Measurements from ENCODE around the gene KRTAP4-7.
"Not testable (repeated sequence)": the region's sequence is repeated elsewhere in the genome, so short reads cannot be mapped to it uniquely, and the experiment has no call there.

KRTAP4-7 gene

DNA sequence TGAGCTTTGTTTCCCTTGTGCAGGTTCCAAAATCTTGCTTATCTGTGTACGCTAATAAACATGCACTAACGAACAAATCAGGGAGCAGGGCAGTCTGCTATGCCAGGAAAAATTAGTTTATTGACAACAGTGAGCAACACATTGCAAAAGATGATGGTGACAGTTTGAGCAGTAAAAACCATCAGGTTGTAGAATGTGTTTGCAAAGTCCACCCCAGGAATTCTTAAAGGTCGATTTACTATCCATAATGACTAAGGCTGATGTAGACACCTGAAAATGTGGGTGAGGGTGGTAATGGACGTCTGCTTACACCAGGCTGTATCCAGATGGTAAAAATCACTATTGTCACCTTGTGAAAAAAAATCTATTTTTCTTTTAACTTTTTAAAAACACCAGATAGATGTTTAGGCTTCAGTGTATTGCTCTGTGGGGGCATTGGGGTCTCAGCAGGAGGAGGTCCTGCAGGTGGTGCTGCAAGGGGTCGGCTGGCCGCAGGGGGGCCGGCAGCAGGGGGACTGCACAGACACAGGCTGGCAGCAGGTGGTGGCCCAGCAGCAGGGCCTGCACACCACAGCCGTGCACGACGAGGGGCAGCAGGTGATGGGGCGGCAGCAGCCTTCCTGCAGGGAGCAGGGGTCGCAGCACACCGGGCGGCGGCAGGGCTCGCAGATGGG, 18.8 kb upstream of the KRTAP4-7 start:
- DNase-seq (ENCODE audit: low spot score): not testable (repeated sequence)

DNA sequence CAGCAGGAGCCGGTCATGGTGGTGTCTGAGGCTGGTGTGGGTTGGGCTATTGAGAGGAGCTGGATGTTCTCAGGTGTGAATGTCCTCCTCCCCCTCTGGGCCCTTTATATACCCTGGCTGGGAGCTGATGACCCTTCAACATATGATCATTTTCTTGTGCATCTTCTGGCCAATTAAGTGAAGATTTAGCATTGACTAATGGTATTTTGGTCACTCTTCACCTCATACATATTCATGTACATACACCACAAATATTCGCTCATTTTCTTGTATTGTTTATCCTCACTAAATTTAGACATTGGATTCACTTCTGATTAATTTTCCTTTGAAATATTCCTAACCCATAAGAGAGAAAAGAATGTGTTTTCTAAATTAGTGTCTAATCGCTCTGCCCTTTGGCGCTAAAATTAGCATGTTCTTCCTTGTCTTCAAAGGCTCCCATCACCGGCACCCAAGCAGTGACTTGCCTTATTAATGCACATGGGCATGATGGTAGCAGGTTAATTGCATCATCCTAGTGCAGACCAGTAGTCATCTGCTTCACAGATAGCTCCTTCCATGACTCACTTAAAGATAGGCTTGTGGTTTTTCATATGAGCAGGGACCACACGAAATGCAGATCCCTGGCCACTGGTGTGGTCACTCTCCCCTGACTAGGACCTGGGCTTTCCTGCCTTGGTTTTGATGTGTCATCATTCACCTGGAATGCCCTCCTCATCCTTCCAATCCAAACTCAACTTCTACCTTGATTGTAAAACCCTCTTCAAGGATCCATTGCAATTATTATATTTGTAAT, 17.9 kb upstream of the KRTAP4-7 start, which contains the start of gene KRTAP2-4:
Gene KRTAP2-4 (minus strand): TSS at position 51 of the 796 bp plus-strand sequence. CDS start 34 bp downstream, at position 17.
- DNase-seq (ENCODE audit: low spot score): no peak

DNA sequence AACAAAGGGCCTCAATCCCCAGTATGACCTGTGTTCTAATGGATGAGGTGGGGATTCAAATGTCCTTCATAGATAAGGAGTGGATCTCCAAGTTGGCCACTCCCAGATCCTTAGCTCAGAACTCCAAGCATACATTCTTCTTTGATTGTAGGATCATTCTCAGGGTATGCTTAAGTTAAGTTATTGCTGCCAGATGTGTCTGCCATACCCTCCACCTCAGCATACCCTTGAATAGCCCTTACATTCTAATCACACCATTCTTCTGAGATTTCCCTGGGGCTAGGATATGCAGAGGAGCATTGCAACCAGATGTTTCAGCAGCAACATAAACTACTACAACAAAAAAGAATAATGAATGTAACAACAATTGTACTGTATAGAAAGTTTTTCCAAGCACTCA, 16.7 kb upstream of the KRTAP4-7 start:
- DNase-seq (ENCODE audit: low spot score): no peak

DNA sequence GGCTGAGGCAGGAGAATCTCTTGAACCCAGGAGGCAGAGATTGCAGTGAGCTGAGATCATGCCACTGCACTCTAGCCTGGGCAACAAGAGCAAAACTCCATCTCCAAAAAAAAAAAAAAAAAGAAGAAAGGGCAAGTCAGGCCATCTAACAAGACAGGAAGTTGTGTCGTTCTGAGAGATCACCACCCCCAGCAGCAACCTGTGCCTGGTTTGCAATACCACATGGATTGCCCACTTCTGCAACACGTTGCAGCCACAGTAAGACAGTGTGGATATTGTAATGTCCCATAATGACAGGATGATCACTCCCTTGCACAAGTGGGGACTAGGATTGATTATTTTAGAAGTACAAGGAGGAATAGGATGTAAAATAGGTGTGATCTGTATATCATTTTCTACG, 14.9 kb upstream of the KRTAP4-7 start:
- DNase-seq (ENCODE audit: low spot score): no peak

DNA sequence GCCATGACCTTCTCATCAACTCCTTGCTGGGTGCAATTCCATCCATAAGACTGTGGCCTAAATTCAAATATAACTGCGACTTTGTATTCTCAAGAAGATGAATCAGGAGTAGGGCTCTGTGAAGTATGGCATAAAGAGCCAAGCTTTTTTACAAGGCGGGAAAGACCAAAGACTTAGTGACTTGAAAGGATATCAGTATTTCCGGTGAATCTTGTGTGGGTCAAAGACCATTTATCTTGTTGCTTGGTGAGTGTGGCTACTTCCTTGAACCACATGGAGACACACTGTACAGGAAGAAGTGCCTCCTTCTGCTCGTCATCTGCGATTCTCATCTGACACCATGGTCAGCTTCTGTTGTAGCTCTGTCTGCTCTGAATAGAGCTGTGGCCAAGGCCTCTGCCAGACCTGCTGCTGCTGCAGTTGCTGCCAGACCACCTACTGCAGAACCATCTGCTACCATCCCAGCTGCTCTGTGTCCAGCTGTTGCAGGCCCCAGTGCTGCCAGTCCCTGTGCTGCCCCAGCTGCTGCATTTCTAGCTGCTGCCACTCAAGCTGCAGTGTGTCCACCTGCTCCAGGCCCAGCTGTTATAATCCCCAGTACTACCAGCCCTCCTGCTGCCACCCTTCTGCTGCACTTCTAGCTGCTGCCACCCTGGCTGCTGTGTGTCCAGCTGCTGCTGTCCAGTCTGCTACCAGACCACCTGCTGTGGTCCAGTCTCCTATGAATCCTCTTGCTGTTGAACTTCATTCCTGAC, 12.2 kb upstream of the KRTAP4-7 start:
- no peak for DNase-seq (ENCODE audit: low spot score)

DNA sequence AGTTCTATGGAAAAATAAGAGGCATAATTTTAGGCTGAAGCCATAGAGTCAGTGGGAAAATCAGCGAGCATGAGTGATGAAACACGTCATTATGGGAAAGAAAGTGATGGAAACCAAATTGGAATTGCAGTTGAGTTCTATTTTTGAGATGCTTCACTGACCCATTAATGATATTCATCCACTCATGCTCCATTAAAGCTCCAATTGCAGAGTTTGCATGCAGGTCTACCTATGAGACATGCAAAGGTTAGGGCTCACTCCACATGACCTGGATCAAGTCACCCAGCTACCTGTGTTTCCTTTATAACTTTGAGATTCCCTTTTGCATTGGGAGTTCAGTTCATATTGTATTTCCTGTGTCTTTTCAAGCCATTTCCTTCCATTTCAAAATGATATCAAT, 10.3 kb upstream of the KRTAP4-7 start:
- DNase-seq (ENCODE audit: low spot score): no peak

DNA sequence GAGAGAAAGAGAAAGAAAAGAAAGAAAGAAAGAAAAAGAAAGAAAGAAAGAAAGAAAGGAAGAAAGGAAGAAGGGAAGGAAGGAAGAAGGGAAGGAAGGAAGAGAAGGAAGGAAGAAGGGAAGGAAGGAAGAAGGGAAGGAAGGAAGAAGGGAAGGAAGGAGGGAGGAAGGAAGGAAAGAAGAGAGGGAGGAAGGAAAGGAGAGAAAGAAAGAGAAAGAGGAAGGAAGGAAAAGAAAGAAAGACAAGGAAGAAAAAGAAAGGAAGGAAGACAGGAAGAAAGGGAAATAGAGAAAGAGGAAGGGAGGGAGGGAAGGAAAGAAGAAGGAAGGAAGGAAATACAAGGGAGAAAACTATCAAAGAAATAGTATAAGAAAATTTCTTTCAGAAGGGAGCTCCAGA, 7.2 kb upstream of the KRTAP4-7 start:
- DNase-seq (ENCODE audit: low spot score): no peak

DNA sequence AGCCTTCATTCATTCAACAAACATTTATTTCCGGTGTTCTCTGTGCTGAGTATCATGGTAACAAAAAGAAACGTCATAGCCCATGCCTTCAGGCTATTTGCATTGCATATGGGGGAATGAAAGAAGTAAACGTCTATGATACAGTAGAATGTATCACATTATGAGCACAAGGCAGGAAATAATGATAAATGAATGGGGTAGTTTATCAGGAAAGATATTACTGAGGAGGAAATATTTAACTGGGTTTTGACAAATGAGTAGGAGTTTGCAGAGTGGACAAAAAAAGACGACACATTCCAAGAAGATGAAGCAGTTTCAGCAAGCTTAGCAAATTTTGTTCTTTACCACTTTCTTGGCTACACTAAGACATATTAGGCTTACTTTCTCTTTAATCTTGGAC, 1.3 kb upstream of the KRTAP4-7 start:
- DNase-seq (ENCODE audit: low spot score): no peak

DNA sequence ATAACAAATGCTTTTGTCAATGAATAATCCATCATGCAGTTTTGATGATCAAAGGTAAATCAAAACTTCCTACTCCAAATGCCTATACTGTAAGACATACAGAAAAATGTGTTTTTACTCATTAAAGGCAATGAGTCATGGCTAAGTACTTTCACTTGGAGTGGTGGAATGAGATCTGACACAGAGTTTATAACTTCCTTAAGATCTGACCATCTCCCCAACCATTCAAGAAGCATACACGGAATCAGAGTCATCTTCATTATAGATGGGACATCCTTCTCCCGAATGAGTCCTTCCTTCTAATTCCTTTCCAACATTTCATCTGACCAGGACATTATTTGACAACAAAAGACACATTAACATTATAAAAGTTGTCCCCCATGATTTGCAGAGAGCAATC, 523 bp upstream of the KRTAP4-7 start:
- not testable (repeated sequence) for DNase-seq (ENCODE audit: low spot score)

DNA sequence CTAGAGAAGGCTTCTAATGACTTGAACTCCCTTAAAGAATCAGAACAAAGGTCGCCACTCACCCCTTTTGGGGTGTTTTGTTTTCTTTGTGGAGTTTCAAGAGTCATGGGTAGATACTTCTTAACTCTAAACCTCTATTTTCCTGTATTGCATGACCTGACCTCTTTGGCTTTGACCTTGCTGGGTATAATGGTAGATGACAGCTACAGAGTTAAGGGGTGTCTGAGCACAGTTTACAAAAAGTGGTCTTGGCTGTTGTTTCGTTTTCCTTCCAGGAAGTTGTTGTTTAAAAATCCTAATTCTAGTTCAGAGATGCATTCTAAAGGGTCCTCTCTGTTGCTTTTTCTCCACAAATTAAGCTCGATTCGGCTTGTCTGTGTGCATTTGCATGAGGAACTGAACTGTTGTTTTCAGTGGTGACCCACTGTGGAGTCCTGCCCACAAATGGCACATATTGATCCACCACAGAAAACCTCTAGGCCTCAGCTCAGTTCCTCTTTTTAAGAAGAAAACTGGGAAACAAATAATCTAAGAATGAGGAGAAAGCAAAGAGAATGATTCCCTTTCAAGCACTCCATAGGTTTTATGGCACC, 4.9 kb downstream of the KRTAP4-7 start:
- DNase-seq (ENCODE audit: low spot score): not testable (repeated sequence)

DNA sequence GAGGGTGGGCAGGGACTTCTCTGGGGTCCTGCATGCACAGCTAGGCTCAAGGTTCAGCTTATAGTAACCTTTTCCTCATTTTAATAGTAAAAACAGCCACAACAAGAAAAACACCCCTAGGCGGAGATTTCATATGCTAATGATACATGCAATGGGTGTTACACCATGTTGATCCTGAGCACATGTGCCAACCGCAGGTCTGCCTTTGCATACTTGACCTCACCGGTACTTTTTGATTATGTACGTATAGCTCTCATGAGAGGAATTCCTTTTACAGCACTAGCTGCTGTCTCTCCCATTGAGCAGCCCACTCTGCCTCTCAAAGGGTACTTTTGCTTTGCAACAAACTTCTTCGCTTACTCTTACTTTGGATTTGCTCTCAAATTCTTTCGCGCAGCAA, 12.1 kb downstream of the KRTAP4-7 start:
- DNase-seq (ENCODE audit: low spot score): no peak

DNA sequence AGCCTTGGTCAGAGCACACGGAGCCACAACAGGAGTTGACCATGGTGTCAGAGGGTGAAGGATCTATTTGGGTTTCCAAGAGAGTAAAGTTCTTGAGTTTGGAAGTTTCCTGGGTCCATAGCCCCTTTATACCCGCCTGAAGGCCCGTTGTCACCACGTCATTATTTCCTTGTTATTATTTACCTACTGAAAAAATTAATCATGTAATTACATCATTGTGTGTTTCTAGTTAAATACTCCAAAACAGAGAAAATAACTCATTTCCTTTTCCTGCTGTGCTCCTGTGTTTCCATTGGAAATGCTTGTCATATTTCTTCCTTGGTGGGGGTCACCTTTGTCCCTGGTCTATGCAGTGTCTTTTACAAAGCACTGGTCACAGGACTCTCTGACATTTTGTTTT, 14.1 kb downstream of the KRTAP4-7 start, which contains the start of gene KRTAP4-8:
Gene KRTAP4-8 (minus strand): TSS at position 101 of the 400 bp plus-strand sequence. CDS start 58 bp downstream, at position 43.
- DNase-seq (ENCODE audit: low spot score): no peak

DNA sequence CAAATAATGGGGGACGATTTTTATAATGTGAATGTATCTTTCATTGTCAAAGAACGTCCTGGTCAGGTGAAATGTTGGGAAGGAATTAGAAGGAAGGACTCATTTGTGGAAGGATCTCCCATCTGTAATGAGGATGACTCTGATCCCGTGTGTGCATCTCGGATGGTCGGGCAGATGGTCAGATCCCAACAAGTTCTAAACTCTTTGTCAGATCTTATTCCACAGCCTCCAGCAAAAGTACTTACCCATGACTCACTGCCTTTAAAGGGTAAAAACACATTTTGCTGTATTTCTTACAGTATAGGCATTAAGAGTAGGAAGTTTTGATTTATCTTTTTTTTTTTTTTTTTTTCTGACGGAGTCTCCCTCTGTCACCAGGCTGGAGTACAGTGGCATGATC, 14.5 kb downstream of the KRTAP4-7 start:
- DNase-seq (ENCODE audit: low spot score): no peak

DNA sequence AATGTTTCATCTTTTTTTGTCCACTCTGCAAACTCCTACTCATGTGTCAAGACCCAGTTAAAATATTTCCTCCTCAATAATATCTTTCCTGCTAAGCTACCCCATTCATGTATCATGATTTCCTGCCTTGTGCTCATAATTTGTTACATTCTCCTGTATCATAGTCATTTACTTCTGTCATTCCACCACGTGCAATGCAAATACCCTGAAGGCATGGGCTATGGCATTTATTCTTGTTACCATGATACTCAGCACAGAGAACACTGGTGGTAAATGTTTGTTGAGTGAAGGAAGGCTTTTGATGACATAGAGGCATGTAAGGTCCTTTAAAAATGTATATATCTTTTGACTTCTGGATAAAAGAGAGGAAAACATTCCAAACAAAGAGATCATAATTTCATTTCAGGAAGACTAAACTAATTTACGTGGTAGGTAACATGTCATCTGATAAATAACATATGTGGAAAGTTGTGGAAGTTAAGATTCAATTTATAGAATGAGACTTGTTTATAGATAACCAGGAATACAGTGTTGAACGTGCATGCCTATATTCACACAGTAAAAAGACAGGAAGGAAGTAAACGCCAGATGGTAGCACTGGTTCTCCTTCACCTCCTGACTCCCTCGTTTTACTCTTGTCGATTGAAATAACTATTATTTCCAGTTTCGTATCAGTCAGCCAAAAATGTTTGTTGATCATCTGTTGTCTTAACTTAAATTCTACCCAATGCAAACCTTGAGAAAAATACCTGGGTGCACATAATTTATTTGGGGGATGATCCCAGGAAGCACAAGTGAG, 15.9 kb downstream of the KRTAP4-7 start:
- DNase-seq (ENCODE audit: low spot score): not testable (repeated sequence)

DNA sequence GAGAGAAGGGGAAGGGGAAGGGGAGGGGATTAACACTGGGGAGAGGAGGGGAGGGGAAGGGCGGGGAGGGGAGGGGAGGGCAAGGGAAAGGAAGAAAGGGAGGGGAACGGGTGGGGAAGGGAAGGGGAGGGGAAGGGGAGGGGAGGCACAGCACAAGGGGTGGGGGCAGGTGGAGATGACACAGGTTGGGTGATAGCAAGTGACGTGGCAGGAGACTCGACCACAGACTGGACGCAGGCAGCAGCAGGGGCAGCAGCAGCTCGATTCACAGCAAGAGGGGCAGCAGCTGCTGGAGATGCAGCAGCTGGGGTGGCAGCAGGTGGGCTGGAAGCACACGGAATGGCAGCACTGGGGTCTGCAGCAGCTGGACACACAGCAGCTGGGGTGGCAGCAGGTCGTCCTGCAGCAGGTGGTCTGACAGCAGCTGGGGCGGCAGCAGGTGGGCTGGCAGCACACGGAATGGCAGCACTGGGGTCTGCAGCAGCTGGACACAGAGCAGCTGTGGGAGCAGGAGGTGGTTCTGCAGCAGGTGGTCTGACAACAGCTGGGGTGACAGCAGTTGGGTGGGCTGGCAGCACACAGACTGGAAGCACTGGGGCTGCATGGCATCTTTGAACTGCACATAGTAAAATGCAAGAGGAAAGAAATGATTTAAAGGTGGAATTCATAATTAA, 17.8 kb downstream of the KRTAP4-7 start, which contains the start of gene KRTAP4-16:
Gene KRTAP4-16 (minus strand): TSS at position 624 of the 674 bp plus-strand sequence. CDS start 0 bp downstream, at position 624.
- no peak for DNase-seq (ENCODE audit: low spot score)

DNA sequence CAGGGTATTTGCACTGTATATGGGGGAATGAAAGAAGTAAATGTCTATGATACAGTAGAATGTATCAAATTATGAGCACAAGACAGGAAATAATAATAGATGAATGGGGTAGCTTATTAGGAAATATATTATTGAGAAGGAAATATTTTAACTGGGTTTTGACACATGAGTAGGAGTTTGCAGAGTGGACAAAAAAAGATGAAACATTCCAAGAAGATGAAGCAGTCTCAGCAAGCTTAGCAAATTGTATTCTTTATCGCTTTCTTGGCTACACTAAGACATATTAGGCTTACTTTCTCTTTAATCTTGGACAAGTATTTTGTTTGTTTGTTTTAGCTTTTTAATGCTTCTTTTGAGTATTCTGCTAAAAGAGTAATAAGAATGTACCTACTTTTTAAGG, 19.9 kb downstream of the KRTAP4-7 start:
- DNase-seq (ENCODE audit: low spot score): no peak

DNA sequence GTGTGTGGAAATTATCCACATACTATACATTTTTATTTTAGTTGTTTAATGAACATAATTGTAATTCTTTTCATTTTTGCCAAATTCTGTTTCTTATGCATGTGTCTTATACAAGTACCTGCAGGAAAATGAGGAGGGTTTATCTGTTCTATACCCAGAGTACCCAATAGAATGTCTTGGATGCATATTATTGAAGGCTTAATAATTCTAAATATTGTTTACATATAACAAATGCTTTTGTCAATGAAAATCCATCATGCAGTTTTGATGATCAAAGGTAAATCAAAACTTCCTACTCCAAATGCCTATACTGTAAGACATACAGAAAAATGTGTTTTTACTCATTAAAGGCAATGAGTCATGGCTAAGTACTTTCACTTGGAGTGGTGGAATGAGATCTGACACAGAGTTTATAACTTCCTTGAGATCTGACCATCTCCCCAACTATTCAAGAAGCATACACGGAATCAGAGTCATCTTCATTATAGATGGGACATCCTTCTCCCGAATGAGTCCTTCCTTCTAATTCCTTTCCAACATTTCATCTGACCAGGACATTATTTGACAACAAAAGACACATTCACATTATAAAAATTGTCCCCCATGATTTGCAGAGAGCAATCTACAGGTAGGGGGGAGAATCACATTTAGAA, 20.6 kb downstream of the KRTAP4-7 start:
- not testable (repeated sequence) for DNase-seq (ENCODE audit: low spot score)

DNA sequence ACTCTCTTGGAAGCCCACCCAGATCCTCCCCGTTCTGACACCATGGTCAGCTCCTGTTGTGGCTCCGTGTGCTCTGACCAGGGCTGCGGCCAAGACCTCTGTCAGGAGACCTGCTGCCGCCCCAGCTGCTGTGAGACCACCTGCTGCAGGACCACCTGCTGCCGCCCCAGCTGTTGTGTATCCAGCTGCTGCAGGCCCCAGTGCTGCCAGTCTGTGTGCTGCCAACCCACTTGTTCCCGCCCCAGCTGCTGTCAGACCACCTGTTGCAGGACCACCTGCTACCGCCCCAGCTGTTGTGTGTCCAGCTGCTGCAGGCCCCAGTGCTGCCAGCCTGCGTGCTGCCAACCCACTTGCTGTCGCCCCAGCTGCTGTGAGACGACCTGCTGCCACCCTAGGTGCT, 21.4 kb downstream of the KRTAP4-7 start, which contains the start of gene KRTAP4-9:
Gene KRTAP4-9 (plus strand): TSS at position 43 of the 400 bp plus-strand sequence. CDS start 0 bp downstream, at position 43.
- DNase-seq (ENCODE audit: low spot score): not testable (repeated sequence)

DNA sequence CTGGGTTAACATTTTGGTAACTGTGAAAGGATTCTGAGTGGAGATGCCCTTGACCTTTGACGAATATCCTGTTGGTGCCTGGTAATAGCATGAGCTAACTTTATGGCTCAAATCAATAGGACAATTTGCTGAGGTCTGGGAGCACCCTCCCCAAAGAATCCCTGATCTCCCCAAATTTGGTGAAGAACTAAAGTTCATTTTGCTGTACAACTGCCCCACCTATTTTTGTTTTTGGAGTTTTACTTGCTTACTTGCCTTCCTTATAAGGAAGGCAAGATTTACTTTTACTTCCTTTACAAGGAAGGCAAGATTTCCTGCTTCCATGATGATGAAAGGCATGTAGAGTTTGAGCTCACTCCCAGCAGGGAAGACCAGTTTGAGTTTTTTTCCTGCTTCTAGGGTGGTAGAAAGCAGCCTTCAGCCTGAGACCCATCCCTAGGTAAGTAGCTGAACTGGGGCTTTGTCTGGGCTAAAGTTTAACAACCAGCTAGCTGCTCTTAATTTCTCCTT, 24.0 kb downstream of the KRTAP4-7 start:
- no peak for DNase-seq (ENCODE audit: low spot score)

Measured in NAMALWA (cell line).